GM21423 (cell line): ENCODE measurements around the gene SELENOV.

ENCODE experiments used
- ATAC-seq: cut with Tn5 transposase; IDR thresholded peaks from one replicate; pipeline ENCODE4 v1.9.1; 2021; ENCODE audit warnings: mild to moderate bottlenecking, moderate library complexity; ENCODE audit not compliant: unreplicated experiment

The SELENOV gene

GRCh38 chr19:39492788-39493187, 22.2 kb upstream of the SELENOV start:
- ATAC-seq, result no peak

DNA sequence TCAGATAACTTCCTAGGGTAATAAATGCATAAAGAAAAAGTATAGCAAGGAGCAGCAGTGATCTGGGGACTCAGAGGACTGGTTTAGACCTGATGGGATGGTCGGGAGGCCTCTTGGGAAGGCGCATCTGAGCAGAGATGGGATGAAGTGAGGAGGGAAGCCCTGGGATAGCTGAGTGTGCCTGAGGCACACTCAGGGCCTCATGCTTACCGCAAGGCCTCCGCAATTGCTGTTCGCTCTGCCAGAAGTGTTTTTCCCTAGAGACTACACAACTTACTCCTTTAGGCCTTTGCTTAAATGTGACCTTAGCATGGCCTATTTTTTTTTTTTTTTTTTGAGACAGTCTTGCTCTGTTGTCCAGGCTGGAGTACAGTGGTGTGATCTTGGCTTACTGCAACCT, 20.3 kb upstream of the SELENOV start:
- ATAC-seq, result no peak

GRCh38 chr19:39496063-39496462, 18.9 kb upstream of the SELENOV start:
- ATAC-seq, result no peak

GRCh38 chr19:39497701-39497995, 17.3 kb upstream of the SELENOV start:
- no peak for ATAC-seq

DNA sequence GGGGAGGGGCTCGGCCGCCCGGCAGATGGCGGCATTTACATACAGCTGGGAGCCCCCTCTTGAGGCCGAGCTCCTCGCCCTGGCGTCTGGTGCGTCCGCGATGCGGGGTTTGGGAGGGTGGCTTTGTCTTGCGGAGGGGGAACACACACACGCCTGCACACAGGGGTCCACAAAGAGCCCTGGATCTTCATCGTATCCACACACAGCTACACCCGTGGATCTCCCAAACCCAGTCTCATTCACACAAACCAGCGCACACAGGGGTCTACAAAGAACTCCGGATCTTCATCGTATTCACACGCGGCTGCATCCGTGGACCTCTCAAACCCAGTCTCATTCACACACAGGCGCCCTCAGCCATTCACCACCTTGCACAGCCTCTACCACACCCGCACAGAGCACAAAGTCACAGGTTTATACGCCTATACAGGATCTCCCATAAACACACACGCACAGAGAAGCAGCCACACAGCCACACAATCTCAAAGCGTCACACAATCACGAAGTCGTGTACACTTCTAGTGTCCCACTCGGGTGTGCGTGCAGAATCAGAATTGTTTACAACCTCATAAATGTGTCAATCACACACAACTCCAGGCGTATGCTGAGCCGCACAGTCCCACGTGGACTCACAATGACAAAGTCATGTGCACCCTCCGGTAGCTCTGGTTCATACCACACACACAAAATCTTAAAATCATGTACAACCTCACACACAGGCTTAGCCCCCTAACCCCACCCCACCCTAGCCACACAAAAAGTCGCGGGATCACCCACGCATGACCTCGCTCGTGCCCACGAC, 16.7 kb upstream of the SELENOV start:
- ATAC-seq, result no peak

- ATAC-seq, result no peak
These were observed 15.9 kb upstream of the SELENOV start, which contains the start of gene DLL3 for GRCh38 chr19:39498798-39499642. Gene DLL3 (plus strand): TSS chr19:39498947. CDS start chr19:39498975, 28 bp downstream.

DNA sequence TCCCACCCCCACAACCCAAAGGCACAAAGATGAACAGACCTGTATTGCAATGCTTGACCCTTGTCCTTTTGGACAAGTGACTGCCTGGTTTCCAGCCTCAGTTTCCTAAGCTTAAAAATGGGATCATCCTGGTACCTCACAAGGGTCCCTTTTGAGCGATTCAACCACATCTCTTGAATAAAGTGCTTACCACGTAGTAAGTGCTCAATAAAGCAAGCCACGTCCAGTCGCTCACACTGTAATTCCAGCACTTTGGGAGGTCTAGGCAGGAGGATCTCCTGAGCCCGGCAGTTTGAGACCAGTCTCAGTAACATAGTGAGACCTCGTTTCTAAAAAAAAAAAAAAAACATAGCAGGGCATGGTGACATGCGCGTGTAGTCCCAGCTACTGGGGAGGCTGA, 15.0 kb upstream of the SELENOV start:
- ATAC-seq, result no peak

- no peak for ATAC-seq
These were observed 14.4 kb upstream of the SELENOV start for GRCh38 chr19:39500543-39500942.

DNA sequence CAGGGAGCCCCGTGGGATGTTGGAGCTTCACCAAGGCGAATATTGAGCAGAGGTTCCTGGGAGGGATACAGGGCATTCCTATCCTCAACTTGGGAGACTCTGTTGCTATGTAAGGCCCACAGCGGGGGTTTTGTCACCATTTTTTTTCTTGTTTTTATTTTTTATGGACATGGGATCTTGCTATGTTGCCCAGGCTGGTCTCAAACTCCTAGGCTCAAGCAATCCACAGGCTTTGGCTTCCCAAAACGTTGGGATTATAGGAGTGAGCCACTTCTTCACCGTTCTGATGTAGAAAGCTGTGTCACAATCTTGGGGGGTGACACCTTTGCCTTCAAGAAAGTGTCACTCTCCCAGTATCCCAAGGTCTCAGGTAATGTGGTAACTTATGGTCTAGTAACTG, 13.6 kb upstream of the SELENOV start:
- no peak for ATAC-seq

GRCh38 chr19:39502640-39503417, 12.1 kb upstream of the SELENOV start:
- no peak for ATAC-seq

- no peak for ATAC-seq
These were observed 8.4 kb upstream of the SELENOV start for GRCh38 chr19:39506598-39506943.

DNA sequence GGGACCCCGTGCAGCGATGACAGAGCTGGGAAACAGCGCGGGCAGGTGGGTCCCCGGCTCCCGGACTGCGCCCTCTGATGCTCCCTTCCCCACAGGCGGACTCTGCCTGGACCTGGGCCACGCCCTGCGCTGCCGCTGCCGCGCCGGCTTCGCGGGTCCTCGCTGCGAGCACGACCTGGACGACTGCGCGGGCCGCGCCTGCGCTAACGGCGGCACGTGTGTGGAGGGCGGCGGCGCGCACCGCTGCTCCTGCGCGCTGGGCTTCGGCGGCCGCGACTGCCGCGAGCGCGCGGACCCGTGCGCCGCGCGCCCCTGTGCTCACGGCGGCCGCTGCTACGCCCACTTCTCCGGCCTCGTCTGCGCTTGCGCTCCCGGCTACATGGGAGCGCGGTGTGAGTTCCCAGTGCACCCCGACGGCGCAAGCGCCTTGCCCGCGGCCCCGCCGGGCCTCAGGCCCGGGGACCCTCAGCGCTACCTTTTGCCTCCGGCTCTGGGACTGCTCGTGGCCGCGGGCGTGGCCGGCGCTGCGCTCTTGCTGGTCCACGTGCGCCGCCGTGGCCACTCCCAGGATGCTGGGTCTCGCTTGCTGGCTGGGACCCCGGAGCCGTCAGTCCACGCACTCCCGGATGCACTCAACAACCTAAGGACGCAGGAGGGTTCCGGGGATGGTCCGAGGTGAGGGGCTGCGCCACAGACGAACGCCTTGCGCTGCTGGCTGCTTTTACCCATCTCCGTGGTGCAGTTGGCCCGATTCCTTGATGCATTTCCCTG, 7.8 kb upstream of the SELENOV start:
- ATAC-seq, result no peak

- ATAC-seq, result no peak
These were observed 7.1 kb upstream of the SELENOV start for GRCh38 chr19:39507715-39508364.

- no peak for ATAC-seq
These were observed 6.3 kb upstream of the SELENOV start for GRCh38 chr19:39508629-39509028.

GRCh38 chr19:39509233-39509632, 5.7 kb upstream of the SELENOV start:
- no peak for ATAC-seq

DNA sequence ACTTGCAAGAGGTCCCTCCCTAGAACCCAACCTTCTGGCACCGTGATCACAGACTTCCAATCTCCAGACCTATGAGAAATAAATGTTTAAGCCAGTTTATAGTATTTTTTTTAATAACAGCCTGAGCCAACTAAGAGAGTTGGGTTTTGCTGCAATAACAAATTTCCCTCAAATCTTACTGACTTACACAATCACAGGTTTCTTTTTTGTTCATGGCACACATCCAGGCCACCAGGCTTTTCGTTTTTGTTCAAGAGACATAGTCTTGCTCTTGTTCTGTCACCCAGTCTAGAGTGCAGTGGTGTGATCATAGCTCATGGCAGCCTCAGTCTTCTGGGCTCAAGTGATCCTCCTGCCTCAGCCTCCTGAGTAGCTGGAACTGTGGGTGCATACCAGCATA, 2.0 kb upstream of the SELENOV start:
- ATAC-seq, result no peak

GRCh38 chr19:39515551-39516191, 732 bp downstream of the SELENOV start:
- ATAC-seq, result no peak

GRCh38 chr19:39516270-39516669, 1.3 kb downstream of the SELENOV start:
- no peak for ATAC-seq

DNA sequence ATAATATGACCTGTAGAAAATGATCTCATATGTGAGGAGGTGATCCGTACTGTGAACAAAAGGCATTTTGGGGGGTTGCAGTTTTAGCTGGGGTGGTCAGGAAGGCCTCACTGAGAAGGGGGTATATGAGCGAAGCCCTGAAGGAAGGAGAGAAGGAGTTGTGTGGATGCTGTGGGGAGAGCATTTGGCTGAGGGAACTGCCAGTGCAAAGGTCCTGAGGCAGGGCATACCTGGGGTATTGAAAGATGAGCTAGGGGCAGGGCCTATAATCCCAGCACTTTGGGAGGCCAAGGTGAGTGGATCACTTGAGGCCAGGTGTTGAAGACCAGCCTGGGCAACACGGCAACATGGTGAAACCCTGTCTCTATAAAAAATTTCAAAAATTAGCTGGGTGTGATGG, 2.5 kb downstream of the SELENOV start:
- no peak for ATAC-seq

DNA sequence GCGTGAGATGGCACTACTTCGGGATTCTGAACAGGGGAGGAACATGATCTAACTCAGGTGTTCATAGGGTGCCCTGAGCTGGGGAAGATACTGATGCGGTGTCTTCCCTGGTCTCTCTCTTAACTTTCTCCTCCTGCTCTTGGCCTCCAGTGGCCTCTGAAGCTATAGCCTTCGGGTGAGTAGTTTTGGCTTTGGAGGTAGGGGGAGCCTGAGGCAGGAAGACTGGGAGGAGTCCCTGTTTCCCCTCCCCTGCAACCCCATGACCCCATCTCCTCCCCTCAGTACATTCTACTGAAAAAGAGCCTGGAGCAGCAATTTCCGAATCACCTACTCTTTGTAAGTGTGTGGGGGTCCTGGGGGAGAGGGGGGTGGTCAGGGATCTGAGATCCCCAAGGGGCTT, 3.5 kb downstream of the SELENOV start:
- ATAC-seq, result no peak
